HG03378 (cell line): ENCODE measurements around the gene TCF12.

Experiments
- ATAC-seq: cut with Tn5 transposase; IDR thresholded peaks from one replicate; pipeline ENCODE4 v1.9.1; 2021; ENCODE audit warnings: mild to moderate bottlenecking, moderate library complexity; ENCODE audit not compliant: unreplicated experiment

Gene TCF12

GRCh38 chr15:57044072-57044702 is 125.7 kb downstream of the TCF12 start:
- no peak for ATAC-seq

- no peak for ATAC-seq
Observed at GRCh38 chr15:57044970-57045369, 126.5 kb downstream of the TCF12 start.

- peak; percentile 79 for ATAC-seq
Observed at GRCh38 chr15:57045741-57046382, 127.4 kb downstream of the TCF12 start.

GRCh38 chr15:57048930-57049549 is 130.6 kb downstream of the TCF12 start:
- ATAC-seq, result no peak

- ATAC-seq, result no peak
Observed at GRCh38 chr15:57053470-57053869, 135.0 kb downstream of the TCF12 start.

- no peak for ATAC-seq
Observed at GRCh38 chr15:57054204-57054750, 135.8 kb downstream of the TCF12 start.

GRCh38 chr15:57056357-57056756 is 137.9 kb downstream of the TCF12 start:
- ATAC-seq, result no peak

GRCh38 chr15:57057134-57057930 is 138.9 kb downstream of the TCF12 start:
- no peak for ATAC-seq

GRCh38 chr15:57059026-57059660 is 140.7 kb downstream of the TCF12 start:
- no peak for ATAC-seq

- no peak for ATAC-seq
Observed at GRCh38 chr15:57060799-57061198, 142.4 kb downstream of the TCF12 start.

- no peak for ATAC-seq
Observed at GRCh38 chr15:57061281-57061680, 142.8 kb downstream of the TCF12 start.

GRCh38 chr15:57061696-57062095 is 143.3 kb downstream of the TCF12 start:
- no peak for ATAC-seq

GRCh38 chr15:57064033-57064432 is 145.6 kb downstream of the TCF12 start:
- ATAC-seq, result no peak

- no peak for ATAC-seq
Observed at GRCh38 chr15:57069423-57069822, 151.0 kb downstream of the TCF12 start.

- ATAC-seq, result no peak
Observed at GRCh38 chr15:57070674-57071073, 152.2 kb downstream of the TCF12 start.

GRCh38 chr15:57079446-57079845 is 161.0 kb downstream of the TCF12 start:
- no peak for ATAC-seq

GRCh38 chr15:57079931-57080620 is 161.6 kb downstream of the TCF12 start:
- ATAC-seq, result no peak

- ATAC-seq, result no peak
Observed at GRCh38 chr15:57082054-57082728, 163.7 kb downstream of the TCF12 start.

- ATAC-seq, result no peak
Observed at GRCh38 chr15:57084192-57084591, 165.7 kb downstream of the TCF12 start.

- ATAC-seq, result no peak
Observed at GRCh38 chr15:57085267-57085666, 166.8 kb downstream of the TCF12 start.
